ENCODE data around the gene ABCA2. TPM values are rescaled to one million over a fixed set of nuclear protein-coding genes. Genes with fewer than 3 reads are reported as not detected.
A peak's percentile ranks its signal among the peaks of the same experiment; 100 is the strongest.

The ABCA2 gene
- total RNA-seq, 2 donors from 2014 or later, result 28.7 to 29.6 TPM

- H3K4me1 ChIP-seq, result peaks cover 34% of the 10 kb centered on the region
- H3K36me3 ChIP-seq (replicated peaks in 1 of 2; ENCODE audit: insufficient read depth in 1 of 2, low read depth in 2 of 2), result no peaks in the 10 kb centered on the region
- 80 to 84% methylated on average over 11 to 12 of the region's 12 CpGs for WGBS, 2 donors
- no peak for TF ChIP-seq POLR2A (IDR thresholded peaks at IDR 0.05)
- TF ChIP-seq CTCF (IDR thresholded peaks at IDR 0.05), result no peak
- intact Hi-C loops (cut with DNase I), result no loop called here
- H3K27me3 ChIP-seq, result no peaks in the 10 kb centered on the region
- no peak for DNase-seq
- H3K9me3 ChIP-seq, result no peaks in the 10 kb centered on the region
- no peak overlapping the region for H3K4me3 ChIP-seq
- no peak for ATAC-seq
- H3K27ac ChIP-seq, result no peak overlapping the region
Observed at GRCh38 chr9:137075275-137075775, 47.3 kb upstream of the ABCA2 start.

GRCh38 chr9:137074657-137075274 is 46.7 kb upstream of the ABCA2 start:
- Histone ChIP-seq H3K36me3 (replicated peaks in 1 of 2; ENCODE audit: insufficient read depth in 1 of 2, low read depth in 2 of 2) (no peaks in the 10 kb centered on the region), H3K4me3 (no peak overlapping the region), H3K27me3 (no peaks in the 10 kb centered on the region), H3K9me3 (no peaks in the 10 kb centered on the region), H3K27ac (no peak overlapping the region), H3K4me1 (peaks cover 40% of the 10 kb centered on the region)
- DNase-seq (no peak), ATAC-seq (no peak)
- 80 to 87% methylated on average over 8 to 12 of the region's 12 CpGs for WGBS, 2 donors
- intact Hi-C loops (cut with DNase I), result no loop called here
- TF ChIP-seq CTCF (IDR thresholded peaks at IDR 0.05) (no peak), POLR2A (IDR thresholded peaks at IDR 0.05) (no peak)

- H3K36me3 ChIP-seq (replicated peaks in 1 of 2; ENCODE audit: insufficient read depth in 1 of 2, low read depth in 2 of 2), result no peaks in the 10 kb centered on the region
- TF ChIP-seq POLR2A (IDR thresholded peaks at IDR 0.05) (no peak), CTCF (IDR thresholded peaks at IDR 0.05) (no peak)
- ATAC-seq (no peak), DNase-seq (no peak)
- peaks cover 41% of the 10 kb centered on the region for H3K4me1 ChIP-seq
- WGBS, 2 donors, result 76% methylated on average over 8 of the region's 8 CpGs
- intact Hi-C loops (cut with DNase I), result no loop called here
- H3K4me3 ChIP-seq, result no peak overlapping the region
- H3K27ac ChIP-seq, result no peak overlapping the region
- no peaks in the 10 kb centered on the region for H3K9me3 ChIP-seq
- no peaks in the 10 kb centered on the region for H3K27me3 ChIP-seq
Observed at GRCh38 chr9:137073992-137074399, 46.0 kb upstream of the ABCA2 start.

GRCh38 chr9:137071282-137071681 is 43.2 kb upstream of the ABCA2 start:
- intact Hi-C loops (cut with DNase I), result no loop called here
- H3K27me3 ChIP-seq, result no peaks in the 10 kb centered on the region
- peaks cover 24% of the 10 kb centered on the region for H3K4me1 ChIP-seq
- DNase-seq (no peak), ATAC-seq (no peak)
- H3K9me3 ChIP-seq, result no peaks in the 10 kb centered on the region
- no peak overlapping the region for H3K4me3 ChIP-seq
- TF ChIP-seq POLR2A (IDR thresholded peaks at IDR 0.05), result no peak
- no peak for TF ChIP-seq CTCF (IDR thresholded peaks at IDR 0.05)
- peak overlapping the region; percentile 40 to 88 (median 72) for H3K27ac ChIP-seq
- 82 to 89% methylated on average over 2 of the region's 2 CpGs for WGBS, 2 donors
- H3K36me3 ChIP-seq (replicated peaks in 1 of 2; ENCODE audit: insufficient read depth in 1 of 2, low read depth in 2 of 2), result no peaks in the 10 kb centered on the region

GRCh38 chr9:137070906-137071275 is 42.9 kb upstream of the ABCA2 start:
- peak; percentile 44 for ATAC-seq
- H3K4me1 ChIP-seq, result peaks cover 24% of the 10 kb centered on the region
- no peaks in the 10 kb centered on the region for H3K9me3 ChIP-seq
- WGBS, 2 donors, result 3 to 10% methylated on average over 2 to 6 of the region's 6 CpGs
- no peaks in the 10 kb centered on the region for H3K27me3 ChIP-seq
- no peak overlapping the region for H3K4me3 ChIP-seq
- intact Hi-C loops (cut with DNase I), result no loop called here
- H3K36me3 ChIP-seq (replicated peaks in 1 of 2; ENCODE audit: insufficient read depth in 1 of 2, low read depth in 2 of 2), result no peaks in the 10 kb centered on the region
- peak overlapping the region; percentile 40 to 88 (median 72) for H3K27ac ChIP-seq
- DNase-seq, result peak in 1 of 4 donors; percentile 71
- TF ChIP-seq CTCF (IDR thresholded peaks at IDR 0.05) (peak in 4 of 7 experiments; percentile 28 to 42 (median 32)), POLR2A (IDR thresholded peaks at IDR 0.05) (peak in 1 of 3 donors; percentile 9)
